Hepatocyte (in vitro differentiated cells): ENCODE measurements around the gene CCDC89. TPM values are rescaled to one million over a fixed set of nuclear protein-coding genes. Genes with fewer than 3 reads are reported as not detected.

Experiments
- DNase-seq: peaks from one replicate; pipeline ENCODE4 v3.0.0-alpha.2; 2016; ENCODE audit warnings: low spot score
- H2AFZ ChIP-seq: fragments of 200-600 bp; sonication (generic); 2 replicates; pipeline ENCODE4 v1.6.0; 2016; ENCODE audit warnings: antibody characterized with exemption, mild to moderate bottlenecking
- H3K27ac ChIP-seq: fragments of 200-600 bp; sonication (generic); 2 replicates; pipeline ENCODE4 v1.5.1; 2016; ENCODE audit warnings: mild to moderate bottlenecking
- H3K27me3 ChIP-seq: fragments of 200-600 bp; sonication (generic); 2 replicates; pipeline ENCODE4 v1.6.1; 2016
- H3K36me3 ChIP-seq: fragments of 200-600 bp; sonication (generic); replicated peaks from 2 replicates; pipeline ENCODE4 v1.5.1; 2016; ENCODE audit warnings: low read depth; ENCODE audit not compliant: insufficient read depth
- H3K4me1 ChIP-seq: fragments of 200-600 bp; sonication (generic); 2 replicates; pipeline ENCODE4 v1.5.1; 2016; ENCODE audit warnings: mild to moderate bottlenecking, moderate library complexity; ENCODE audit not compliant: insufficient read depth
- H3K4me2 ChIP-seq: fragments of 200-600 bp; sonication (generic); 2 replicates; pipeline ENCODE4 v1.6.0; 2016
- H3K4me3 ChIP-seq: fragments of 200-600 bp; sonication (generic); 2 replicates; pipeline ENCODE4 v1.5.1; 2016; ENCODE audit warnings: mild to moderate bottlenecking
- H3K79me2 ChIP-seq: fragments of 200-600 bp; sonication (generic); 2 replicates; pipeline ENCODE4 v1.6.0; 2017; ENCODE audit warnings: mild to moderate bottlenecking
- H3K9me2 ChIP-seq: fragments of 200-600 bp; sonication (generic); replicated peaks from 2 replicates; pipeline ENCODE4 v1.6.0; 2017; ENCODE audit warnings: mild to moderate bottlenecking; ENCODE audit not compliant: insufficient read depth
- H3K9me3 ChIP-seq: fragments of 200-600 bp; sonication (generic); 2 replicates; pipeline ENCODE4 v1.5.1; 2016; ENCODE audit warnings: low read depth, mild to moderate bottlenecking
- H4K20me1 ChIP-seq: fragments of 200-600 bp; sonication (generic); 2 replicates; pipeline ENCODE4 v1.6.0; 2016; ENCODE audit warnings: mild to moderate bottlenecking; ENCODE audit not compliant: insufficient read depth, poor library complexity, severe bottlenecking
- CTCF ChIP-seq: fragments of 200-600 bp; sonication (generic); IDR thresholded peaks from 2 replicates; pipeline ENCODE4 v1.5.1; 2016; ENCODE audit warnings: antibody characterized with exemption, mild to moderate bottlenecking; ENCODE audit not compliant: poor library complexity
- EZH2 ChIP-seq: fragments of 200-600 bp; sonication (generic); IDR thresholded peaks from 2 replicates; pipeline ENCODE4 v1.6.1; 2016; ENCODE audit warnings: antibody characterized with exemption, mild to moderate bottlenecking, borderline replicate concordance
- EZH2phosphoT487 ChIP-seq: fragments of 200-600 bp; sonication (generic); IDR thresholded peaks from one replicate; pipeline ENCODE4 v1.6.1; 2018; ENCODE audit warnings: antibody characterized with exemption, mild to moderate bottlenecking, low read depth, moderate library complexity; ENCODE audit not compliant: unreplicated experiment, severe bottlenecking
- WGBS: methylation state at CpG from one replicate; pipeline ENCODE4 v1.1.6; 2016; ENCODE audit warnings: low lambda C conversion rate; ENCODE audit errors: missing lambda C conversion rate; 5-methylcytosine and 5-hydroxymethylcytosine counted together
- polyA plus RNA-seq: library from polyadenylated mRNA; unstranded; fragments of >200 nt; fragmentation: Nextera tagmentation; extraction: Ambion mirVana; gene quantifications from 2 replicates; pipeline ENCODE4 v1.2.1, GENCODE V29; 2016
- total RNA-seq: library from RNA; depleted of rRNA; stranded (reverse); fragments of >200 nt; gene quantifications from 2 replicates; pipeline ENCODE4 v1.2.3, GENCODE V29; 2014

CCDC89 gene
- total and polyA plus RNA-seq, 2 experiments from 2014 or later = 0.75 to 0.83 TPM

GRCh38 chr11:85721191-85721590, 35.2 kb upstream of the CCDC89 start:
- no peaks in the 10 kb centered on the region for H3K4me1 ChIP-seq
- no peaks in the 10 kb centered on the region for H3K27me3 ChIP-seq
- no peaks in the 10 kb centered on the region for H3K79me2 ChIP-seq
- no peaks in the 10 kb centered on the region for H3K36me3 ChIP-seq
- H3K4me3 ChIP-seq = no peak overlapping the region
- 76% methylated on average over 3 of the region's 3 CpGs for WGBS
- H3K27ac ChIP-seq = no peak overlapping the region
- H4K20me1 ChIP-seq = no peaks in the 10 kb centered on the region
- no peaks in the 10 kb centered on the region for H3K9me3 ChIP-seq
- H2AFZ ChIP-seq = no peak overlapping the region
- H3K9me2 ChIP-seq = no peaks in the 10 kb centered on the region
- no peak overlapping the region for H3K4me2 ChIP-seq
- TF ChIP-seq EZH2phosphoT487 (no peak), CTCF (no peak)
- no peak for DNase-seq

- no peaks in the 10 kb centered on the region for H3K9me3 ChIP-seq
- 51% methylated on average over 10 of the region's 10 CpGs for WGBS
- H3K4me3 ChIP-seq = no peak overlapping the region
- no peaks in the 10 kb centered on the region for H4K20me1 ChIP-seq
- no peaks in the 10 kb centered on the region for H3K27me3 ChIP-seq
- no peaks in the 10 kb centered on the region for H3K79me2 ChIP-seq
- H3K36me3 ChIP-seq = no peaks in the 10 kb centered on the region
- no peaks in the 10 kb centered on the region for H3K9me2 ChIP-seq
- no peaks in the 10 kb centered on the region for H3K4me1 ChIP-seq
- no peak overlapping the region for H3K27ac ChIP-seq
- TF ChIP-seq EZH2 = no peak
- no peak for TF ChIP-seq EZH2phosphoT487
- no peak for TF ChIP-seq CTCF
- H2AFZ ChIP-seq = no peak overlapping the region
- peak overlapping the region; percentile 5 for H3K4me2 ChIP-seq
- peak; percentile 45 for DNase-seq
Observed at GRCh38 chr11:85718991-85719807, 33.2 kb upstream of the CCDC89 start.

GRCh38 chr11:85718126-85718943, 32.3 kb upstream of the CCDC89 start:
- Histone ChIP-seq H3K36me3 (no peaks in the 10 kb centered on the region), H2AFZ (no peak overlapping the region), H3K4me2 (peak overlapping the region; percentile 5), H3K27ac (no peak overlapping the region), H3K4me3 (no peak overlapping the region), H3K9me2 (no peaks in the 10 kb centered on the region), H3K79me2 (no peaks in the 10 kb centered on the region), H3K27me3 (no peaks in the 10 kb centered on the region), H4K20me1 (no peaks in the 10 kb centered on the region), H3K9me3 (no peaks in the 10 kb centered on the region), H3K4me1 (no peaks in the 10 kb centered on the region)
- no peak for TF ChIP-seq CTCF
- TF ChIP-seq EZH2 = no peak
- no peak for TF ChIP-seq EZH2phosphoT487
- 71% methylated on average over 7 of the region's 7 CpGs for WGBS
- DNase-seq = no peak
